DOHH2 (cell line): ENCODE results near the gene RIPOR2.

Experiments
- CTCF ChIP-seq: fragments of 200-600 bp; sonication (generic); IDR thresholded peaks from one replicate; pipeline ENCODE4 v1.5.1; 2014; ENCODE audit warnings: antibody characterized with exemption, mild to moderate bottlenecking, low read depth, low read length; ENCODE audit not compliant: poor library complexity, severe bottlenecking
- EZH2phosphoT487 ChIP-seq: fragments of 200-600 bp; sonication (generic); IDR thresholded peaks from 2 replicates; pipeline ENCODE4 v1.6.1; 2017; ENCODE audit warnings: borderline replicate concordance, mild to moderate bottlenecking, antibody characterized with exemption, low read length, moderate library complexity, mixed read lengths

DNA sequence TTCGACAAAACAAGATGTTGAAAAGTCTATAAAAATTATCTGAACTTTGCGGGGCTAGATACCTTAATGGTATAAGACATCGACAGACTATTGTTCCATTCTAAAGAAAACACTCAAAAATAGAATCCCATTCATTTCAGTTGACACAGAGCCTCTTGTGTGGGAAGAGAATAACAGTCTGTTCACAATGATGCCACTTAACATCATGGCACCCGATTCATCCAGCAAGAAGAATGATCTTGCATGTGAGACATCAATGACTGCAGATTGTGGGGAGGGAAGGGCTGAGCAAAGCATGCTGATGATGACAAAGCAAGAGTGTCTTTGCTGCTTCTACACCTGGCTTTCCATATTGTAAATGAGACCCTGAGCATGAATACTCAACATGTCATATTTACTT lies 87.3 kb downstream of the RIPOR2 start:
- TF ChIP-seq CTCF: no peak
- no peak for TF ChIP-seq EZH2phosphoT487
